Fibroblast of the conjunctiva (primary cell): Measurements from ENCODE around the gene TEX22.

Source experiments
- DNase-seq: peaks from one replicate; pipeline ENCODE4 v3.0.0-alpha.2; 2010; ENCODE audit warnings: low read depth

The TEX22 gene

GRCh38 chr14:105384605-105385321 is 13.6 kb upstream of the TEX22 start:
- DNase-seq, result no peak

GRCh38 chr14:105385322-105385637 is 13.1 kb upstream of the TEX22 start:
- no peak for DNase-seq

- no peak for DNase-seq
Observed at GRCh38 chr14:105385698-105386365, 12.5 kb upstream of the TEX22 start.

- DNase-seq, result no peak
Observed at GRCh38 chr14:105386581-105387529, 11.5 kb upstream of the TEX22 start.

GRCh38 chr14:105387530-105387922 is 10.8 kb upstream of the TEX22 start:
- DNase-seq, result no peak

GRCh38 chr14:105388110-105388951 is 10.0 kb upstream of the TEX22 start:
- DNase-seq, result no peak

GRCh38 chr14:105388976-105389375 is 9.4 kb upstream of the TEX22 start:
- DNase-seq, result no peak

GRCh38 chr14:105389534-105389933 is 8.8 kb upstream of the TEX22 start:
- DNase-seq, result no peak

- no peak for DNase-seq
Observed at GRCh38 chr14:105389976-105390848, 8.1 kb upstream of the TEX22 start.

GRCh38 chr14:105390849-105391500 is 7.4 kb upstream of the TEX22 start:
- no peak for DNase-seq

GRCh38 chr14:105391541-105391940 is 6.8 kb upstream of the TEX22 start:
- no peak for DNase-seq

GRCh38 chr14:105392131-105393090 is 5.9 kb upstream of the TEX22 start:
- no peak for DNase-seq

- no peak for DNase-seq
Observed at GRCh38 chr14:105393151-105393550, 5.2 kb upstream of the TEX22 start.

- DNase-seq, result no peak
Observed at GRCh38 chr14:105394714-105395537, 3.4 kb upstream of the TEX22 start.

- DNase-seq, result no peak
Observed at GRCh38 chr14:105395538-105395854, 2.8 kb upstream of the TEX22 start.

- no peak for DNase-seq
Observed at GRCh38 chr14:105397350-105397931, 897 bp upstream of the TEX22 start.

GRCh38 chr14:105398726-105399465 is 558 bp downstream of the TEX22 start:
- DNase-seq, result no peak

- no peak for DNase-seq
Observed at GRCh38 chr14:105399466-105399775, 1.1 kb downstream of the TEX22 start.
